ENCODE results near the gene EBP.

The EBP gene

DNA sequence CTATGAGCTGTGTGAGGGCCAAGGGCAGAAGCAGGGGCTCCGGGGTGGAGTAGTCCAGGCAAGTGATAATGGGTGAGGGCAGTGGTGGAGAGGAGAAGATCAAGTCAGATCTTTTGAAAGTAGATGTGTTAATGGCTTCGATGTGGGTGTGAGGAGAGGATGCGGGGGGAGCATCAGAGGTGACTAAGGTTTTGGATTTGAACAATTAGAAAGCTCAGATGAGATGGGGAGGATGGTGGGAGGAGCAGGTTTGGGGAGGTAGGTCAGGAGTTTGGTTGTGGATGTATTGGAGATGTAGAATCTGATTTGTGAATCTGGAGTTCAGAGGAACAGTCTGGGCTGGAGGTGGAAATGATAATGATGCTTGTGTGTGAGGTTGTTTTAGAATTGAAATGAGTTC is 41.0 kb upstream of the EBP start:
- no peak for FAIRE-seq
- TF ChIP-seq, protein P1, sequence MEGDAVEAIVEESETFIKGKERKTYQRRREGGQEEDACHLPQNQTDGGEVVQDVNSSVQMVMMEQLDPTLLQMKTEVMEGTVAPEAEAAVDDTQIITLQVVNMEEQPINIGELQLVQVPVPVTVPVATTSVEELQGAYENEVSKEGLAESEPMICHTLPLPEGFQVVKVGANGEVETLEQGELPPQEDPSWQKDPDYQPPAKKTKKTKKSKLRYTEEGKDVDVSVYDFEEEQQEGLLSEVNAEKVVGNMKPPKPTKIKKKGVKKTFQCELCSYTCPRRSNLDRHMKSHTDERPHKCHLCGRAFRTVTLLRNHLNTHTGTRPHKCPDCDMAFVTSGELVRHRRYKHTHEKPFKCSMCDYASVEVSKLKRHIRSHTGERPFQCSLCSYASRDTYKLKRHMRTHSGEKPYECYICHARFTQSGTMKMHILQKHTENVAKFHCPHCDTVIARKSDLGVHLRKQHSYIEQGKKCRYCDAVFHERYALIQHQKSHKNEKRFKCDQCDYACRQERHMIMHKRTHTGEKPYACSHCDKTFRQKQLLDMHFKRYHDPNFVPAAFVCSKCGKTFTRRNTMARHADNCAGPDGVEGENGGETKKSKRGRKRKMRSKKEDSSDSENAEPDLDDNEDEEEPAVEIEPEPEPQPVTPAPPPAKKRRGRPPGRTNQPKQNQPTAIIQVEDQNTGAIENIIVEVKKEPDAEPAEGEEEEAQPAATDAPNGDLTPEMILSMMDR (IDR thresholded peaks at IDR 0.05; ENCODE audit: insufficient read depth, missing control alignments) = no peak

DNA sequence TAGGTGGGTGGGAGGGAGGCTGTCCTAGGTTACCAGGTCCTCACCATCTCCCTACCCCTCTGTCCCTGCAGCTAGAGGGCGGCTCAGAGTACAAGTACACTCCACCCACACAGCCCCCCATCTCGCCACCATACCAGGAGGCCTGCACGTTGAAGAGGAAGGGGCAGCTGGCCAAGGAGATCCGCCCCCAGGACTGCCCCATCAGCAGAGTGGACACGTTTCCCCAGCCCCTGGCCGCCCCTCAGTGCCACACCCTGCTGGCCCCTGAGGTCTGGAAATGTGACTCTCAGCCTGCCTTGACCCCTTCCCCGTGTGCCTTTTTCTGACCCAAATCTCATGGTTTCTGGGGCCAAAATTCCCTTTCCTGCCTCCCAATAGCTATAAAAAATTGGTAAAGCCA is 39.1 kb upstream of the EBP start:
- no peak for FAIRE-seq

More for the DNA sequence above, 41.0 kb upstream of the EBP start:
- no peak for DNase-seq (ENCODE audit: insufficient read length, low spot score)

DNA sequence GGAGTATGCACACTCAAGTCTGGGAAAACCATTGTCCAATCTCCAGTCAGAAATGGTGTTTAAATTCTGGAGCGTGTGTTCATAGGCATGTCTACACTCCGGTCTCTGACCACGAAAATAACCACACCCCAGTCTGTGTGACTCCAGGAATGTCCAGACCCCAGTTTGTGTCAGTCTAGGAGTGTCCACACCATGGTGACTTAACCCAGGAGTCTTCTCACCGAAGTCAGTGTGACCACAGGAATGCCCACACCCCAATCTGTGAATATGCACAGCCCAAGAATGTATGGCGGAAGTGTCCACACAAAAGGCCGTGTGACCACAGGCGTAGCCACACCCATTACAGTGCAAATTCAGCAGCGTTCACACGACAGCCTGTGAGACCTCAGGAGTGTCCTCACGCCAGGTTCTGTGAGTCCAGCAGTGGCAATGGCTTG is 34.2 kb upstream of the EBP start:
- FAIRE-seq (no peak), DNase-seq (ENCODE audit: insufficient read length, low spot score) (no peak)
- TF ChIP-seq, protein P1 (IDR thresholded peaks at IDR 0.05; ENCODE audit: insufficient read depth, missing control alignments) = no peak

More for the DNA sequence above, 39.1 kb upstream of the EBP start:
- DNase-seq (ENCODE audit: insufficient read length, low spot score) = no peak
- TF ChIP-seq, protein P1 (IDR thresholded peaks at IDR 0.05; ENCODE audit: insufficient read depth, missing control alignments) = no peak

DNA sequence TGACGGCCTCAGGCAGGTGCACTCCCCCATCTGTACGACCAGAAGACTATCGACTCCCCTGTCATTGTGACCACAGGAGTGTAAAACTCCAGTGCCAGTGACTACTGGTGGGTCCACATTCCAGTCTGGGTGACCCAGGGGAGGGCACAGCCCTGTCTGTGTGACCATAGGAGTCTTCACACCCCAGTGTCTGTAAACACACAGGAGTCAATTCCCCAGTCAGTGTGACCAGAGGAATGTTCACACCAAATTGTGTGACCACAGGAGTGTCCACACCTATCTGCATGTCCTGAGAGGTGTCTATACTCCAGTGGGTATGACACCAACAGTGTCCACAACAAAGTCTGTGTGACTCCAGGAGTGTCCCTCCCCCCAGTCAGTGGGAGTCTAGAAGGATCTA is 33.6 kb upstream of the EBP start:
- DNase-seq (ENCODE audit: insufficient read length, low spot score) (no peak), FAIRE-seq (no peak)
- TF ChIP-seq, protein P1 (IDR thresholded peaks at IDR 0.05; ENCODE audit: insufficient read depth, missing control alignments) = no peak

DNA sequence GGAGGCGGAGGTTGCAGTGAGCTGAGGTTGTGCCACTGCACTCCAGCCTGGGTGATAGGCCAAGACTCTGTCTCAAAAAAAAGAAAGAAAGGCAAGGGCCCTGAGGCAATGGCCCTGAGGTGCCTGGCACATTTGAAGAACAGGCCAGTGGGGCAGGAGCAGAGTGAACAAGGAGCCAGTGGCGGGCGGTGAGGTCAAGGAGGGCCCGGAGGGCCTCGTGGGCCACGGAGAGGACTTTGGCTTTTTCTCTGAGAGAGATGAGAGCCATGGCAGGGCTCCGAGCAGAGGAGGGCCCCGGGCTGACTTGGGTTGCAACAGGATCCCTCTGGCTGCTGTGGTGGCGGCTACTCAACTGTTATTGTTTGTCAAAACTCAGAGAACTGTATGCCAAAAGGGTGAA is 32.3 kb upstream of the EBP start:
- TF ChIP-seq, protein P1 (IDR thresholded peaks at IDR 0.05; ENCODE audit: insufficient read depth, missing control alignments) = no peak
- FAIRE-seq (no peak), DNase-seq (ENCODE audit: insufficient read length, low spot score) (no peak)

DNA sequence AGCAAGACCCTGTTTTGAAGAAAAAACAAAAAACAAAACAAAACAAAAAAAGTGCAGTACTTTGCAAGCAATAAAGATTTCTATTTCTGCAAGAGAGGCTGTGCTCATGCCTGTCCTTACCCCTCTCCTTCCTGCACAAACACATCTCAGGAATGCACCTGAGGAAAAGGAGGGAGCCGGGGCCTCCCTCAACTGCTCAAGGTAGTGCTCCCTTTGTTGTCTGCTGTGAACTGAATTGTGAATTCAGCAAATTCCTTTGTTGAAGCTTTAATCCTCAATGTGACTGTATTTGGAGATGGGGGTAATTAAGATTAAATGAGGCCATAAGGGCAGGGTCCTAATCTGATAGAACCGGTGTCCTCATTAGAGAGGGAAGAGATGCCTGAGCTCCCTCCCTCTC is 31.7 kb upstream of the EBP start:
- TF ChIP-seq, protein P1 (IDR thresholded peaks at IDR 0.05; ENCODE audit: insufficient read depth, missing control alignments) = no peak
- DNase-seq (ENCODE audit: insufficient read length, low spot score) (no peak), FAIRE-seq (no peak)

DNA sequence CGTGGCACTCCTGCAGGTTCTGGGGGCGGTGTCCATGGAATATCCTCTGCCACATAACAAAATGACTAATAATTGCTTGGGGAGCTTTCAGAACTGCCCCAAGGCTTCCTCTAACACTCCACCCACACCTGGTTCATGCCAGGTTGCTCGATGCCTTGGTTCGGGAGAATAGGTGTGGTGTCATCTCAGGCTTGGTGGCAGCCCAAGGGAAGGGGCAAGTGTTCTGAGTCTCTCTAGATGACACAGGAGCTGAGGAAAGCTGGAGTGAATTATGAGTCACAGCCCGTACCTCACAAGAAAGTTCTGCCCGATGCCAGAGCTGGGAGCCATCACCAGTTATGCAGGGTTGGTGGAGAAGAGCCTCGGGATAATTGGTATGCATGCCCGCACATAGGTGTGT is 30.9 kb upstream of the EBP start:
- FAIRE-seq (no peak), DNase-seq (ENCODE audit: insufficient read length, low spot score) (no peak)
- TF ChIP-seq, protein P1 (IDR thresholded peaks at IDR 0.05; ENCODE audit: insufficient read depth, missing control alignments) = no peak
